T-helper 2 cell (primary cell): Measurements from ENCODE around the gene CIAO1.
"Not testable (repeated sequence)": the region's sequence is repeated elsewhere in the genome, so short reads cannot be mapped to it uniquely, and the experiment has no call there.

ENCODE experiments used
- DNase-seq, 5 experiments: peaks; one replicate each; pipeline versions ENCODE4 v3.0.0 to v3.0.0-alpha.2; 2012 to 2022
- total RNA-seq, 2 donors: gene quantifications; one replicate each; lab custom pipeline; 2026; lab: John Stamatoyannopoulos, UW

Gene CIAO1
- total RNA-seq = 73.6 to 112 reads per million in 2 donors

DNA sequence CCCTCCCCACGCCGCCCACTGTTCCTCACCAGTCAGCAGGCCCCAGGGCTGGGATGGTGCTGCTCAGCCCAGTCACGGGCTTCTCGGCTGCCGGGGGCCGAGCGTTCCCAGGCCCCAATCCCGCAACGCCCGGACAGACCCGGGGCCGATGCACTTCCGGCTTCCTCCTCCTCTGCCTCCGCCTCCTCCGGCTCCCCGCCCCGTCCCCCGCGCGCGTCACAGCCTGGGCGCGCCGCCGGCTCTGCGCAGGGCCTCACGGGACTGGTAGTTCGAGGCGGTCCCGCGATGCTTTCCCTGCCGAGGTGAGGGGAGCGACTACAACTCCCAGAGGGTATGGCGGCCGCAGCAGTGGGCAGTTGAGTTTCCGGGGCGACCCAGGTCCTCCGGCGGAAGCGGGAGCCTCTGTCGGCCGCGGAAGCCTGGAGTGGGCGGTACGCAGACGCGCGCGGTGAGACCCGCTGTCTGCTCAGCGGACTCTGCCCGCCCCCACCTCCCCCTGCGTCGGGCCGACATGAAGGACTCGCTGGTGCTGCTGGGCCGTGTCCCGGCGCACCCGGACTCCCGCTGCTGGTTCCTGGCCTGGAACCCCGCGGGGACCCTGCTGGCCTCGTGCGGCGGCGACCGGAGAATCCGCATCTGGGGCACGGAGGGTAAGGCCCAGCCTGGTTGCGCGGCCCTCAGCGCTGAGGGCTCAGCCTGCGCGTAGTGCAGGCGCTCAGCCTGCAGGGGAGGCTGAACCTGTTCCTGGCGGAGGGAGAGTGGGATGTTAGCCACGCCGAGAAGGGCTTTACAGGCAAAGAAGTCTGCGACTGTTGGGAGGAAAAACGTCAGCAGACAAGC lies at the start of gene CIAO1, which contains the start of gene TMEM127:
Gene CIAO1 (plus strand): TSS at position 386 of the 840 bp plus-strand sequence. CDS start 126 bp downstream, at position 512.
Gene TMEM127 (minus strand): TSS at position 158 of the 840 bp plus-strand sequence. CDS start 616 bp downstream, outside the sequence.
- peak; percentile 94 to 99 (median 97) for DNase-seq

DNA sequence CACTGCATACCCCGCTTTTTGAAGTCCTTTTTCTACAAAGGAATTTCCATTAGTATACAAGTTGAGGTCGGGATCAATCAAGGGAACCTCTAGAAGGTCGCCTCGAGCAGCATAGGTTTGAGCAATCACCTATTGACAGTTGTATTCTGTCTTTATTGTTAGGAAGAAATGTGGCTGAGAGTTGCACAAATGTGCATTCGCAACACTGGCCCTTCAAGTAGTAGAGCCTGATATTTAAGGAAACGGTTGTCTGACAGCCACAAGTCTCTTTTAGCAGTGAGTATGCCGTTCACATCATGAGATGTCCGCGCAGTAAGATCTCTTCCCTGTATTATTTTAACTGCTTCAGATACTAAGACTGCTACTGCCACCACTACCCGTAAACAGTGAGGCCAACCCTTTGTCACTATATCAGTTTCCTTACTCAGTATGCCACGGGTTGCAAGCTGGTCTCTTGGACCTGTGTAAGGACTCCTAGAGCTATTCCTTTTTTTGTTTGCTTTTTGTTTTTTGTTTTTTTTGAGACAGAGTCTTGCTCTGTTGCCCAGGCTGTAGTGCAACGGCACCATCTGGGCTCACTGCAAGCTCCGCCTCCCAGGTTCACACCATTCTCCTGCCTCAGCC lies 47.4 kb upstream of the CIAO1 start:
- no peak for DNase-seq

DNA sequence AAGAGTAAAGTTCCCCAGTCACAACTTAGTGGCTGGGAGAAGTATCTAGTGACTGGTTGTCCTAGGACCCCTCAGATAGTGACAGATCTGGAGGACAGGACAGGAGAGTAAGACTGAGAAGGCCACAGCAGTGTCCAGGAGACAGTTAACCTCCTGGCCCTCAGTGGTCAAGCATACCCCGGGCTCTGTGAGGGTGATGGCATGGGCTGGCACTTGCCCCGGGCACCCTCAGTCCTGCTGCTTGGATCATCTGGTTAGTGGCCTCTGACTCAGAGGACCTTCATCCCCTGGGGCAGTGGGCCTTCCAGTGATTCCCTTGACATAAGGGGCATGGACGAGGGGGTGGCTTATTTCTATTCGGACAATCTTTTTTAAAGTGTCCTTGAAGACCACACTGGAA lies 46.1 kb upstream of the CIAO1 start:
- DNase-seq = not testable (repeated sequence)

DNA sequence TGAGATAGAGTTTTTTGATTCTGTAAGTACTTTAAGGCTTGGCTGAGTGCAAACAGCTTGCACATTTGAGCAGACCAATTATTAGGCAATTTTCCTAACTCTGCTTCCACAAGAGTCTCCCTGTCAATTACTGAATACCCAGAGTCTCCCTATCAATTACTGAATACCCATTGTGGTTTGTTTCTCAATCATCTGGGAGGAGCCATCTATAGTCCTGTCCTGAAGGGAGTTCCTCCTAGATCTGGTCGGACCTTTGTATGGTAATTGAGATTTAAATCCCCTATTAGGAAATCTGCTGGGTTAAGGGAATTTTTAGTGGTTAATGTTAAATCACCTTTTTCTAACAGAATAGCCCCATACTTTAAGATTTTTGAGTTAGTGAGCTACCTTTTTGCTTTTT lies 44.9 kb upstream of the CIAO1 start:
- not testable (repeated sequence) for DNase-seq

DNA sequence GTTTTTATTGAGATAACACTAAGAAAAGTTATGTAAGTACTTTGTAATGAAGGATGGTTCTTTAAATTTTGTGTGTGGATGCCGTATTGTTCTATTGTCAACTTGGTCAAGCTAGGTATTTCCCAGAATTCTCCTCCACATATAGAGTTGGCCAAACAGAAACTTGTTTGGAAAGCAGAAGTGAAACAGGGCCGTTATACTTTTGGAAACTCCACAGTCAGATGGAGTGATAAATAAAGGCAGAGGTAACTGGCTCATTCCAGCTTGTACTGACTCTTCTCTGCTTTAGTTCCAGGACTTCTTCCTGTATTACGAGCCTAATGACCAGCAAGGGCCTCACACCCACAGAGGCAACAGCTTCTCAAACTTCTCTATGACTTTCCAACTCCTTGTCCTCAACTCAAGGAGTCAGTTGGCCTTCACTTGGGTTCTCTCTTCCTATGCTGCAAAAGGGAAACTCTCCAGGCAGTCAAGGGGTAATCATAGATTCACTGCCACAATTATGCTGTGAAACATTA lies 41.0 kb upstream of the CIAO1 start:
- DNase-seq = no peak

DNA sequence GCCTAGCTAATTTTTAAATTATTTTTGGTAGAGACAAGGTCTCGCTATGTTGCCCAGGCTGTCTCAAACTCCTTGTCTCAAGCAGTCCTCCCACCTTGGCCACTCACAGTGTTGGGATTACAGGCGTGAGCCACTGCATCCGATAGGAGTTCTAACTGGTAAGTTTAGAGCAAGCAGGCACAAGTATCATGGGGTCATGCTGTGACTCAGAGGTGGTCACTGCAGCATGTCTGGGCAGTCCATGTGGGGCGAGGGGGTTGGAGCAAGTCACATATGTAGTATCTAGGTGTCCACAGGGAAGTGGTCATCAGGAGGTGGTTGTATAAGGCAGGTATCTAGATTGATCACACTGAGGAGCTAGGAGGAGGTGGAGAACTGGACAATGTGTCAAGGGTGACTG lies 34.7 kb upstream of the CIAO1 start:
- DNase-seq = no peak

DNA sequence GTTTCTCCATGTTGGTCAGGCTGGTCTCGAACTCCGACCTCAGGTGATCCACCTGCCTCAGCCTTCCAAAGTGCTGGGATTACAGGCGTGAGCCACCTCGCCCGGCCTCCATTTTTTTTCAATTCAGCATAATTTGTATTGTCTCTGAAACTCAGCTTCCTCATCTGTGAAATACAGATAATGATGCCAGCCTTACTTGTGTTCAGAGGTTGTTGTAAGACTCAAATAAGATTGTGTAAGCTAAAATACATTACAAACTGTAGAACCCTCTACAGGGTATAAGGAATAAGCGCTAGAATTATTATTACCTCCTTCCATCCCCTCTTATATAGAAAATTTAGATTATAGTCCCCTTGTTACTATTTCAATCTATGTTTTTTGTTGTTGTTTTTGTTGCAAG lies 32.6 kb upstream of the CIAO1 start:
- DNase-seq = no peak

DNA sequence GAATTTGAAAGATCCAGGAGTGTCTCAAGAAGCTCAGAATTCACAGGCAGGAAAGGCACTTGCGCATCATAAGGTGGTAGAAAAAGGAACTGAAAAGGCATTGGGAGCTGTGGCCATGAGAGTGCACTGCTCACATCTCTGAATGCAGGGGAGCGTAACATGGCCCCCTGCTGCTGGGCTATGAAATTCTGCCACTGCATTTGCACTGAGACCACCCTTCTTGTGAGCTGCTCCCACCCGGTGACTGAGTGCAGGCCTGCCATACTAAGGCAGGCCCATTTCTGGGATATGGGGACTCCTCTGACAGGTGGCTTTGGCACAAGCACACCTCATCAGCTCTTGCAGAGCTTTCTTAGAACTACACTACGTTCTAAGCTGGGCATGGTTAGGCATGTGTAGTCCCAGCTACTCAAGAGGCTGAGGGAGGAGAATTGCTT lies 32.1 kb upstream of the CIAO1 start:
- DNase-seq = no peak

DNA sequence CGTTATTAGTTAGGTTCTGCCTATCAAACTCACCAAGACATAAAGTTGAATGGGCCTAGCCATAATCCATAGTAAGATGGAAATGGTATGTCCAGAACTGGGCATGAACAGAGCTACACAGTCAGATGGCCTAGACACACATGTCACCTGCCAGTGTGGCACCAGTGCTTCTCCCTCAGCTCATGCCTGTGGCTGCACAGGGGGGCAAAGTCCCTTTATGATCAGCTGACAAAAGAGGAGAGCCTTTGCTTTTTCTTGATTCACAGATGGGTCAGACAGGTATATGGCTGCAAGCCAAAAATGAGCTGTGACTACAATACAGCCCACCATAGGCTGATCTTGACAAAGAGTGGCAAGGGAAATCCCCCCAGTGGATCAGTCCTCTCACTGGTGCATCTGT lies 29.1 kb upstream of the CIAO1 start:
- no peak for DNase-seq

DNA sequence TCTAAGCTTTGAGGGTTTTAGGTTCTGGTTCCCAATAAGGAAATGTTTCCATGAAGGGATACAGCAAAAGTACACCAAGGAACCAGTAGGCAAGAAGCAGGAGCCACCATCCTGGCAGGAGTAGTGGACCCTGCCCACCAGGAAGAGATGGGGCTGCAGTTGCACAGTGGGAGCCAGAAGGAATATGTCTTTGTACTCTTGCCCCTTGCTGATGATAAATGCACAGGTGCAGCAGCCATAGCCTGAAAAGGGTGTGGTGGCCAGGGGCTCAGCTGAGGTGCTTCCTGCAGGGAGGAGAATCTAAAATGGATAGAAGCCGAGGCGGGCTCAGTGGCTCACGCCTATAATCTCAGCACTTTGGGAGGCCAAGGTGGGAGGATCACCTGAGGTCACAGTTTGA lies 27.8 kb upstream of the CIAO1 start:
- DNase-seq = no peak

DNA sequence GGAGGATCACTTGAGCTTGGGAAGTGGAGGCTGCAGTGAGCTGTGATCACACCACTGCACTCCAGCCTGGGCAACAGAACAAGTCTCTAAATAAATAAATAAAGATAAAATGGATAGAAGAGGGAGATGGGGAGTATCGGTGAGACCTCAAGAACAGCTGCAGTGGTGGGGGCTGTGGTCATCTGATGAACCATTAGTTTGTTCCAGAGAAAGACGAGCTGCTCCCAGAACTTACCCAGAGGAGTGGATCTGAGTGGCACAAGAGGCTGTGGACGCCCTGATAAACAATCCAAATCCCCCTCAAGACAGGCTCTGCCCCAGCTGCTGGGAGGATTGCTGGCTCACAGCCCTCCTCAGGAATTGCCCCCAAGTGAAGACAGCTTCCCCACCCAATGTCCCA lies 26.9 kb upstream of the CIAO1 start:
- no peak for DNase-seq

DNA sequence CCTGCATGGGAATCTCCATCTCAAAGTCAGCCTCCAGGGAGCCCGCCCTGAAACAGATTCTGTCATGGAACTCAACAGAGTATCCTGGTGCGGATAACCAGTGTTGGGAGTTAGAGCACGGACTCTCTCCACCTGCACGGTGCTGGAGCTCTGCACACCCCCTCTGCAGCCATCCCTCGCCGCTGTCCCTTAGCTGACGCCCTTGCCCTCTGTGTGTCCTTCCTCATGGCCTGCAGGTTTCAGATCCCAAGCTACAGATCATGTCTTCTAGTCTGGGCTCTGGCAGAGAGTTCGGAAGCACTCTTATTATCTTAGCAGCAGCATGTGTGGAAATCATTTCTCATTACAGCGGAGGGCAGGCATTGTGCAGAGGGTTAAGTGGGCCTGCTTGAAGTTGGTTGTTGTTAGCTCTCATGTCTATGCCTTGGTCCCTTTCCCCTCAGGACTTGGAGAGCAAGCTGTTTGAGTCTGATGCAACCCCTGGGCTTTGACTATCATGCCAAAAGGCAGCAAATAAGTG lies 26.2 kb upstream of the CIAO1 start:
- no peak for DNase-seq

DNA sequence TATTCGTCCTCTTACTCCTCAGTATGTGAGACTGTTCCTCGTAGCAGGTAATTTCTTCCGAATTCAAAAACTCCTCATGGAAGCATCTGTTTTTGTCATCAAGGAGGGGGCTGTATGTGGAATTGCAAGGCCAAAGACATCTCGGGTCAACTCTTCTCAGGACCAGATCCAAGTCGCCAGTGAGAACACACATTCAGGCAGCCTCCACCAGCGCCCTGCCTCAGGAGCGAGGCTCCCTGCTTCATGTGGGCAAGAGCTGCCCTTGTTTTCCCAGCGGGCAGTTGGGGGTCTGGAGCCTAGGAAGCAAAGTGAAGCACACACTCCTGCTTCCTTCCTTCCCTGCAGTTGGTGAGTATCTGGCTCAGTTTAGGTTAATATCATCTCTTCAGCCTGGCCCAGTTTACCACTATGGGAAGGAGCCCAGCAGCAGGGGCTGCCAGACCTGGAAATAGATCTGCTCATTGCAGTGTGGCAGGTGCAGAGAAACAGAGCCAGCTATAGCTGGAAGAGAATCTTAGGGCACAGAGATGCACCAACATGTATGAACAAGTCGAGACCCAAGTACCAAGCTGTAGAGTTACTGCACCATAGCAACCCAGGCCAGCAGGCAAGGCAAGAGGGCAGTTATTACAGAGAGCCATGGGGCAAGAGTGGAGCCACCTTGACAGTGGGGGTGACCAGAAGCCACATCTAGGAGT lies 25.5 kb upstream of the CIAO1 start:
- DNase-seq = no peak

DNA sequence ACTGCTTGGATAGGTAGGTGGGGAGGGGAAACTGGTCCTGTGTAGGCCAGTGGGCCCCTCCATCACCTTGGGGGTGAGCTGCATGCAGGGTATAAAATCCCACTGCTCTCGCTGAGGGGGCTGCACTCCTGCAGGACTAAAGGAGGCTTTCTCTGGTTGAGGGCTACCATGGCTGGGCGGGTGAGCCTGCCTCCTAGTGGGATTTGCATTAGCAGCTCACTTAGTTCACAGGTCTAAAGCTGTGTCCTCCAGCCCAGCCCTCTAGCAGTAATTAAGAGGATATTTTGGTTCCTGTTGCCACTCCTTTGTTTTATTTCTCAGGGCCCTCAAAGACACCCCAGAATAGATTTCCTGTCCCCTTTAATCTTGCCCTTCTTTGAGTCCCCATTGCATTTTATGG lies 24.8 kb upstream of the CIAO1 start:
- DNase-seq = no peak

DNA sequence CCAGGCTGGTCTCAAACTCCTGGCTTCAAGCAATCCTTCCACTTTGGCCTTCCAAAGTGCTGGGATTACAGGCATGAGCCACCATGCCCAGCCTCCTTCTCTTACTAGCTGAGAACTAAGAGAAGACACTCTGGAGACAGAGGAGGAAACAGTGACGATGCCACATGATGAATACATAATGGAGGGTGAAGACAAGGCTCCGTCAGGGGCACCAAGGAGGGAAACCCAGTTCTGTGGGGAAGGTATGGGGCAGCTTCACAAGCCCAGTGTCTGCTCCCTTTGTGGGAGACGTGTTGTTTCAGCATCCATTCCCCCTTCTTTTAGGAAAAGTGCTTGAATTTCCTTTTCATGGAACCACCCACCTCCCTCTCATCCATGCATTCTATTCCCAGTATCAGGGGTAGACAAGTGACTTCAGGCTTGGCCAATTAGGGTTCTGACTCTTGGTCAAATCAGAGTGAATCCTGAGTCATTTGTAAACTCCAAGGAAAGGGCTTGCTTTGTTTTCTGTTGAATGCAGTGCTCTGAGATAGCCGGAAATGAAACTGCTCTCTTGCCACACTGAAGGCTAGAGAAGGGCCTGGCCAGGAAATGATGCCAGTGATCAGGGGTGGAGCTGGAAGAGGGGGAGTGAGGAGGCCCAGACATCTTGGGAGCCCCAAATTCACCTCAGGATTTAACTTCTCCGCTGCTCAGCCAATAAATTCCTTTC lies 24.0 kb upstream of the CIAO1 start:
- peak in 4 of 5 experiments; percentile 23 to 93 (median 28) for DNase-seq

DNA sequence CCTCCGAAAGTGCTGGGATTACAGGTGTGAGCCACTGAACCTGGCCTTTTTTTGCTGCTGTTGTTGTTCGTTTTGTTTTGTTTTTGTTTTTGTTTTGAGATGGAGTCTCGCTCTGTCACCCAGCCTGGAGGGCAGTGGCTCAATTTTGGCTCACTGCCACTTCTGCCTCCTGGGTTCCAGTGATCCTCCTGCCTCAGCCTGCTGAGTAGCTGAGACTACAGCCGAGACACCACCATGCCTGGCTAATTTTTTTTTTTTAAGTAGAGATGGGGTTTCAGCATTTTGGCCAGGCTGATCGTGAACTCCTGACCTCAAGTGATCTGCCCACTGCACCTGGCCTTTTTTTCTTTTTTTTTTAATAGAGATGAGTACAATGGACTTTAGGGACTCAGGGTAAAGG lies 22.2 kb upstream of the CIAO1 start:
- no peak for DNase-seq

DNA sequence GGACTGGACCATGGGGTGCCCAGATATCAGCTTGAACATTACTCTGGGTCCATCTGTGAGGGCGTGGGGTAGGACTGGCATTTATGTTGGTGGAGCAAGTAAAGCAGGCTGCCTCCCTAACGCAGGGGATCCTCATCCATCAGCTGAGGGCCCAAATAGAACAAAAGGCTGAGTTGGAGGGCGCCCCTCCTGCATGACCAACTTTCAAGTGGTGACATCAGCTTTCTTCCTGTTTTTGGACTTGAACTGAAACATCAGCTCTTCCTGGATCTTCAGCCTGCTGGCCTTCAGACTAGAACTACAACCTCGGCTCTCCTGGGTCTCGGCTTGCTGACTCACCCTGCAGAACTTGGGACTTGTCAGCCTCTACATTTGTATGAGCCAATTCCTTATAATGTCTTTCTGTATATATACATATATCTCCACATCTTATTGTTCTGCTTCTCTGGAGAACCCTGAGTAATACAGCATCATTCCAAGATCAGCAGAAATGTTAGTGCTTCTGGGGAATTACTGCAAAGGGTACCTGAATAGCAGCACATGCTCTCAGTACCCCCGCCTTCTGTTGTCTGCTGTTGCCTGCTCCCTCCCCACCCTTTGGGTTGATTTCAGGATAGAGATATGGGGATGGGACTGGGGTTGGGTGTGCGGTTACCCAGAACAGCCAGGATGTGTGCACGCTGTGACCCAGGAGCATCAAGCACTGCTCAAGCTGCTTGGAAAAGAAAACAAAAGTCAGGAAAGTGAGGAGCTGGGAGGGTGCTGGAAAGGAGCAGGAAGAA lies 20.2 kb upstream of the CIAO1 start:
- no peak for DNase-seq

DNA sequence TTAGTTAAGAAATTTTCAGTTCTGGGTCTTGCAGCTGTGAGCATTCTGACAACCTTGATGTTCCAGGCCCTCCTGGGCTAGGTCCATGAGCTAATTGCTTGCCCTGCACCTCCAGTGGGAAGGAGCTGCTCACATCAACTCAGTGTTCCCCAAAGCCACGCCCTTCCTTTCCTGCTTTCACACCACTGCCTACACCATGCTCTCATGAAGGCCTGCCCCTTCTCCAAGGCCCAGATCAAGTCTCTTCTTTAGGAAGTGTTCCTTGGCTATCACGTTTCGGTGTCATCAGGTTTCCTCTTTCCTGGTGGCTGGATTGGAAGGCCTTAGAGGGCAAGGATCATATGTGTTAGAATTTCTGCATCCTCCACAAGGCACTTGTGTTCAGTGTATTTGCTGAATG lies 19.0 kb upstream of the CIAO1 start:
- no peak for DNase-seq

DNA sequence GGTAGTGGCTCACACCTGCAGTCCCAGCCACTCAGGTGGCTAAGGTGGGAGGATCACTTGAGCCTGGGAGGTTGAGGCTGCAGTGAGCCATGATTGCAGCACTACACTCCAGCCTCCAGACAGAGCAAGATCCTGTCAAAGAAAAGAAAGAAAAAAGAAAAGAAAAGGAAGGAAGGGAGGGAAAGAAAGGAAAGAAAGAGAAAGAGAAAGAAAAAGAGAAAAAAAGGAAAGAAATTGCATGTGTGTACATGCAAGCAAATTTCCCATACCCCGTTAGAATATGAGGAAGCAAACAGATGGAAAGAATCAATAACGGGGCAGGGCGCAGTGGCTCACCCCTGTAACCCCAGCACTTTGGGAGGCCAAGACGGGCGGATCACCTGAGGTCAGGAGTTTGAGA lies 18.1 kb upstream of the CIAO1 start:
- DNase-seq = no peak

DNA sequence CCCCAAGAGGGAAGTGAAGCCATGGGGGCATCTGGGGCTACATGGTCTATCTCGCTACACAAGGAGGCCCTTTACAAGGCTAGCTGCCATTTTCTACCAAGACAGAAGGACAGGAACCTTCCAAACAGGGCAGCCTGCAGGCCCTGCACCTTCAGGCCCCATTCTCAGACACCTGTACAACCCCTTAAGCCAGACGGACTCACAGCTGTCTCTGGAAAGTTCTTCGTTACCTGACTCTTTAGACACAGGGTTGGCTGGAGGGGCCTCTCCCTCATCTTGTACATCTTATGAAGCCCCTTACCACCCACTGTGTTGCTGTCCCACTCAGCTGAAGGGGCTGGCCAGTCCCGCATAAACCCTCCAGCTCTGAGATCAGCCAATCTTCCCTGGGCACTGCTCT lies 17.4 kb upstream of the CIAO1 start:
- no peak for DNase-seq

DNA sequence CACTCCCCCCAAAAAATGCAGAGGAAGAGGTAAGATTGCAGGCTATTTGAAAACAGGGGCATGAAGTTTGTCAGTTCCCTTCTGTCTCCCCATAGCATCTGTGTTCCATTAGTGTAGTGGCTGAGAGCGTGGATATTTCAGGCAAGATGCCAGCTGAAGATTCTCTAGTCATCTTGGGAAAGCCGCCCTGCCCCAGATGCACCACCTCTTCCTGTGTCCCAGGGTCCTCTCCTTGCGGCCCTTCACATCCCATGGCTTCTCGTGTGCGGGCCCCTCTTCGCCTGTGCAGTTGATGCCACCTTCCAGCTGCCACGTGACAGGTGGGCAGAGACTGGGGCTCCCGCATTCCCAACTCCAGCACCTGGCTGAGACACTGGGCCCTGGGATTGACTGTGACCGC lies 16.4 kb upstream of the CIAO1 start:
- DNase-seq = no peak
